Measurements from ENCODE around the gene HSPA12B. TPM values are rescaled to one million over a fixed set of nuclear protein-coding genes. Genes with fewer than 3 reads are reported as not detected.
A peak's percentile ranks its signal among the peaks of the same experiment; 100 is the strongest.

Gene HSPA12B
- polyA plus RNA-seq, 4 donors = 2.7 to 9.7 (median 4.1) TPM; not detected in 1

- H3K36me3 ChIP-seq (ENCODE audit: control insufficient read depth in 3 of 3, insufficient read depth in 2 of 3, low read depth in 1 of 3, low read length in 3 of 3) = peaks cover 0 to 9% (median 0%) of the 10 kb centered on the region in 3 donors
- FAIRE-seq (no peak), DNase-seq (no peak)
- peaks cover 0 to 3% (median 0%) of the 10 kb centered on the region in 3 donors for H3K27me3 ChIP-seq (ENCODE audit: control insufficient read depth in 3 of 3, insufficient read depth in 3 of 3, low read length in 3 of 3)
- peaks cover 0 to 7% (median 0%) of the 10 kb centered on the region in 3 donors for H3K4me1 ChIP-seq (ENCODE audit: control insufficient read depth in 3 of 3, insufficient read depth in 2 of 3, low read depth in 1 of 3, low read length in 2 of 3)
- no peaks in the 10 kb centered on the region for H3K9me3 ChIP-seq (ENCODE audit: control insufficient read depth in 2 of 2, insufficient read depth in 1 of 2, low read depth in 1 of 2, low read length in 1 of 2)
- peak overlapping the region in 1 of 3 donors; percentile 20 for H3K27ac ChIP-seq (ENCODE audit: low read depth in 1 of 3, low read length in 2 of 3)
- no peak overlapping the region for H3K4me3 ChIP-seq (ENCODE audit: low read depth in 1 of 3, low read length in 3 of 3)
- 76 to 80% (median 79%) methylated on average over 19 of the region's 19 CpGs for WGBS, 3 donors
Observed at GRCh38 chr20:3739054-3739925, 6.8 kb downstream of the HSPA12B start.

GRCh38 chr20:3739926-3740451 is 7.5 kb downstream of the HSPA12B start:
- Histone ChIP-seq H3K36me3 (ENCODE audit: control insufficient read depth in 3 of 3, insufficient read depth in 2 of 3, low read depth in 1 of 3, low read length in 3 of 3) (peaks cover 0 to 9% (median 0%) of the 10 kb centered on the region in 3 donors), H3K27ac (ENCODE audit: low read depth in 1 of 3, low read length in 2 of 3) (peak overlapping the region in 1 of 3 donors; percentile 20)

GRCh38 chr20:3740615-3741301 is 8.3 kb downstream of the HSPA12B start:
- 88 to 92% (median 92%) methylated on average over 15 of the region's 15 CpGs for WGBS, 3 donors
- H3K4me3 ChIP-seq (ENCODE audit: low read depth in 1 of 3, low read length in 3 of 3) = no peak overlapping the region
- H3K36me3 ChIP-seq (ENCODE audit: control insufficient read depth in 3 of 3, insufficient read depth in 2 of 3, low read depth in 1 of 3, low read length in 3 of 3) = peaks cover 0 to 11% (median 0%) of the 10 kb centered on the region in 3 donors
- peaks cover 0 to 7% (median 0%) of the 10 kb centered on the region in 3 donors for H3K4me1 ChIP-seq (ENCODE audit: control insufficient read depth in 3 of 3, insufficient read depth in 2 of 3, low read depth in 1 of 3, low read length in 2 of 3)
- H3K9me3 ChIP-seq (ENCODE audit: control insufficient read depth in 2 of 2, insufficient read depth in 1 of 2, low read depth in 1 of 2, low read length in 1 of 2) = no peaks in the 10 kb centered on the region
- peaks cover 0 to 10% (median 0%) of the 10 kb centered on the region in 3 donors for H3K27me3 ChIP-seq (ENCODE audit: control insufficient read depth in 3 of 3, insufficient read depth in 3 of 3, low read length in 3 of 3)
- no peak for FAIRE-seq
- no peak for DNase-seq
- no peak overlapping the region for H3K27ac ChIP-seq (ENCODE audit: low read depth in 1 of 3, low read length in 2 of 3)

More at GRCh38 chr20:3739926-3740451, 7.5 kb downstream of the HSPA12B start:
- Histone ChIP-seq H3K9me3 (ENCODE audit: control insufficient read depth in 2 of 2, insufficient read depth in 1 of 2, low read depth in 1 of 2, low read length in 1 of 2) (no peaks in the 10 kb centered on the region), H3K27me3 (ENCODE audit: control insufficient read depth in 3 of 3, insufficient read depth in 3 of 3, low read length in 3 of 3) (peaks cover 0 to 10% (median 0%) of the 10 kb centered on the region in 3 donors), H3K4me3 (ENCODE audit: low read depth in 1 of 3, low read length in 3 of 3) (no peak overlapping the region), H3K4me1 (ENCODE audit: control insufficient read depth in 3 of 3, insufficient read depth in 2 of 3, low read depth in 1 of 3, low read length in 2 of 3) (peaks cover 0 to 7% (median 0%) of the 10 kb centered on the region in 3 donors)
- FAIRE-seq = no peak
- 71 to 78% (median 78%) methylated on average over 7 of the region's 7 CpGs for WGBS, 3 donors
- DNase-seq = no peak

- Histone ChIP-seq H3K36me3 (ENCODE audit: control insufficient read depth in 3 of 3, insufficient read depth in 2 of 3, low read depth in 1 of 3, low read length in 3 of 3) (peaks cover 0 to 13% (median 0%) of the 10 kb centered on the region in 3 donors), H3K27me3 (ENCODE audit: control insufficient read depth in 3 of 3, insufficient read depth in 3 of 3, low read length in 3 of 3) (peaks cover 0 to 10% (median 0%) of the 10 kb centered on the region in 3 donors), H3K4me3 (ENCODE audit: low read depth in 1 of 3, low read length in 3 of 3) (no peak overlapping the region), H3K4me1 (ENCODE audit: control insufficient read depth in 3 of 3, insufficient read depth in 2 of 3, low read depth in 1 of 3, low read length in 2 of 3) (peaks cover 0 to 8% (median 2%) of the 10 kb centered on the region in 3 donors), H3K9me3 (ENCODE audit: control insufficient read depth in 2 of 2, insufficient read depth in 1 of 2, low read depth in 1 of 2, low read length in 1 of 2) (no peaks in the 10 kb centered on the region), H3K27ac (ENCODE audit: low read depth in 1 of 3, low read length in 2 of 3) (no peak overlapping the region)
- no peak for FAIRE-seq
- 78 to 83% (median 82%) methylated on average over 7 of the region's 7 CpGs for WGBS, 3 donors
- no peak for DNase-seq
Observed at GRCh38 chr20:3741836-3742458, 9.5 kb downstream of the HSPA12B start.

GRCh38 chr20:3743251-3743650 is 10.8 kb downstream of the HSPA12B start:
- Histone ChIP-seq H3K4me3 (ENCODE audit: low read depth in 1 of 3, low read length in 3 of 3) (no peak overlapping the region), H3K27ac (ENCODE audit: low read depth in 1 of 3, low read length in 2 of 3) (no peak overlapping the region), H3K9me3 (ENCODE audit: control insufficient read depth in 2 of 2, insufficient read depth in 1 of 2, low read depth in 1 of 2, low read length in 1 of 2) (no peaks in the 10 kb centered on the region), H3K4me1 (ENCODE audit: control insufficient read depth in 3 of 3, insufficient read depth in 2 of 3, low read depth in 1 of 3, low read length in 2 of 3) (peaks cover 0 to 18% (median 4%) of the 10 kb centered on the region in 3 donors), H3K27me3 (ENCODE audit: control insufficient read depth in 3 of 3, insufficient read depth in 3 of 3, low read length in 3 of 3) (peaks cover 0 to 10% (median 0%) of the 10 kb centered on the region in 3 donors), H3K36me3 (ENCODE audit: control insufficient read depth in 3 of 3, insufficient read depth in 2 of 3, low read depth in 1 of 3, low read length in 3 of 3) (peaks cover 0 to 24% (median 0%) of the 10 kb centered on the region in 3 donors)
- DNase-seq (no peak), FAIRE-seq (no peak)
- 68 to 89% (median 82%) methylated on average over 2 of the region's 2 CpGs for WGBS, 3 donors

GRCh38 chr20:3744037-3744436 is 11.6 kb downstream of the HSPA12B start:
- Histone ChIP-seq H3K4me1 (ENCODE audit: control insufficient read depth in 3 of 3, insufficient read depth in 2 of 3, low read depth in 1 of 3, low read length in 2 of 3) (peaks cover 0 to 21% (median 4%) of the 10 kb centered on the region in 3 donors), H3K9me3 (ENCODE audit: control insufficient read depth in 2 of 2, insufficient read depth in 1 of 2, low read depth in 1 of 2, low read length in 1 of 2) (no peaks in the 10 kb centered on the region), H3K36me3 (ENCODE audit: control insufficient read depth in 3 of 3, insufficient read depth in 2 of 3, low read depth in 1 of 3, low read length in 3 of 3) (peaks cover 0 to 26% (median 0%) of the 10 kb centered on the region in 3 donors), H3K4me3 (ENCODE audit: low read depth in 1 of 3, low read length in 3 of 3) (no peak overlapping the region), H3K27ac (ENCODE audit: low read depth in 1 of 3, low read length in 2 of 3) (no peak overlapping the region), H3K27me3 (ENCODE audit: control insufficient read depth in 3 of 3, insufficient read depth in 3 of 3, low read length in 3 of 3) (peaks cover 0 to 16% (median 0%) of the 10 kb centered on the region in 3 donors)
- DNase-seq (no peak), FAIRE-seq (no peak)
- 68 to 88% (median 74%) methylated on average over 1 of the region's 1 CpG for WGBS, 3 donors

GRCh38 chr20:3744806-3745685 is 12.6 kb downstream of the HSPA12B start:
- H3K36me3 ChIP-seq (ENCODE audit: control insufficient read depth in 3 of 3, insufficient read depth in 2 of 3, low read depth in 1 of 3, low read length in 3 of 3) = peaks cover 0 to 27% (median 0%) of the 10 kb centered on the region in 3 donors
- WGBS, 3 donors = 24 to 42% (median 31%) methylated on average over 43 to 45 of the region's 45 CpGs
- FAIRE-seq (no peak), DNase-seq (peak; percentile 72 to 89)
- H3K4me1 ChIP-seq (ENCODE audit: control insufficient read depth in 3 of 3, insufficient read depth in 2 of 3, low read depth in 1 of 3, low read length in 2 of 3) = peaks cover 0 to 21% (median 4%) of the 10 kb centered on the region in 3 donors
- H3K4me3 ChIP-seq (ENCODE audit: low read depth in 1 of 3, low read length in 3 of 3) = peak overlapping the region in 1 of 3 donors; percentile 16
- no peaks in the 10 kb centered on the region for H3K9me3 ChIP-seq (ENCODE audit: control insufficient read depth in 2 of 2, insufficient read depth in 1 of 2, low read depth in 1 of 2, low read length in 1 of 2)
- no peak overlapping the region for H3K27ac ChIP-seq (ENCODE audit: low read depth in 1 of 3, low read length in 2 of 3)
- H3K27me3 ChIP-seq (ENCODE audit: control insufficient read depth in 3 of 3, insufficient read depth in 3 of 3, low read length in 3 of 3) = peaks cover 0 to 25% (median 0%) of the 10 kb centered on the region in 3 donors

All from small intestine (tissue), 7 donors.